Small intestine (tissue), 16 donors: ENCODE data around the gene BEAN1. TPM values are rescaled to one million over a fixed set of nuclear protein-coding genes. Genes with fewer than 3 reads are reported as not detected.

Source experiments
- DNase-seq, 2 donors: peaks; one replicate each; pipeline versions ENCODE4 v3.0.0 to v3.0.0-alpha.2; 2013
- FAIRE-seq: peaks from 2 replicates; lab custom pipeline; 2012; peaks lifted over from hg19 to GRCh38; lab: Jason Lieb, UNC
- H3K27ac ChIP-seq, 3 donors: one replicate each; pipeline ENCODE4 v1.5.1; 2013; ENCODE audit warnings: low read length in 2 of 3, mild to moderate bottlenecking in 2 of 3, control low read depth in 1 of 3, inconsistent platforms in 1 of 3, low read depth in 1 of 3, moderate library complexity in 1 of 3
- H3K27me3 ChIP-seq, 3 donors: one replicate each; pipeline ENCODE4 v1.6.1; 2013; ENCODE audit warnings: low read length in 3 of 3, inconsistent platforms in 1 of 3; ENCODE audit not compliant: control insufficient read depth in 3 of 3, insufficient read depth in 3 of 3
- H3K36me3 ChIP-seq, 3 donors: one replicate each; pipeline ENCODE4 v1.6.1; 2013; ENCODE audit warnings: low read length in 3 of 3, inconsistent platforms in 1 of 3, low read depth in 1 of 3, mild to moderate bottlenecking in 1 of 3, moderate library complexity in 1 of 3; ENCODE audit not compliant: control insufficient read depth in 3 of 3, insufficient read depth in 2 of 3
- H3K4me1 ChIP-seq, 3 donors: one replicate each; pipeline ENCODE4 v1.6.1; 2013; ENCODE audit warnings: low read length in 2 of 3, inconsistent platforms in 1 of 3, low read depth in 1 of 3, mild to moderate bottlenecking in 1 of 3, moderate library complexity in 1 of 3; ENCODE audit not compliant: control insufficient read depth in 3 of 3, insufficient read depth in 2 of 3
- H3K4me3 ChIP-seq, 3 donors: one replicate each; pipeline ENCODE4 v1.5.1; 2013; ENCODE audit warnings: low read length in 3 of 3, control low read depth in 1 of 3, inconsistent platforms in 1 of 3, low read depth in 1 of 3, mild to moderate bottlenecking in 1 of 3, moderate library complexity in 1 of 3
- H3K9me3 ChIP-seq, 2 donors: one replicate each; pipeline ENCODE4 v1.6.1; 2013; ENCODE audit warnings: low read depth in 1 of 2, low read length in 1 of 2; ENCODE audit not compliant: control insufficient read depth in 2 of 2, insufficient read depth in 1 of 2
- WGBS, 3 donors: extraction: QIAGEN DNeasy Blood & Tissue Kit; methylation state at CpG; one replicate each; pipeline ENCODE4 v1.1.7; 2013; 5-methylcytosine and 5-hydroxymethylcytosine counted together
- long read RNA-seq, 10 donors: transcript quantifications; one replicate each; lab custom pipeline, GENCODE V29; 2026
- polyA plus RNA-seq, 4 donors: library from polyadenylated mRNA; stranded (reverse) in 3 of 4; unstranded in 1 of 4; fragments of 200-250 nt in 3 of 4; fragments of 120-200 nt in 1 of 4; gene quantifications; one replicate each; pipeline versions ENCODE4 v1.2.1 to v1.2.3, GENCODE V29; 2013
- donor health status: healthy with polysubstance abuse.
- donor health status: control.
- donor health status: control.
- donor health status: Bipolar disorder and iron deficiency.
- donor health status: healthy.

BEAN1 gene
- under 1 TPM in 2 of 4 donors, not detected in 2; 0.59 to 0.64 TPM for polyA plus RNA-seq
- long read RNA-seq, donor 1, result 0 reads
- long read RNA-seq, donor 2, result 0 reads
- long read RNA-seq, donor 3, result 0 reads
- long read RNA-seq, donor 4, result 0 reads
- long read RNA-seq, donor 5, result 0 reads
- long read RNA-seq, donor 6, result 0 reads
- long read RNA-seq, donor 7, result 0 reads
- long read RNA-seq, donor 8, result 0 reads
- long read RNA-seq, donor 9, result 0 reads
- long read RNA-seq, donor 10, result 0 reads

GRCh38 chr16:66427036-66427860, at the start of gene BEAN1:
BEAN1 (plus strand) TSS chr16:66427295; CDS start chr16:66437677, 10,382 bp downstream.
- peaks cover 0 to 5% of the 10 kb centered on the region in 2 donors for H3K9me3 ChIP-seq
- WGBS, 3 donors, result 0 to 1% (median 1%) methylated on average over 35 to 118 of the region's 118 CpGs
- no peaks in the 10 kb centered on the region for H3K36me3 ChIP-seq
- no peak within 1 kb of the TSS for H3K27ac ChIP-seq
- H3K27me3 ChIP-seq, result peaks cover 12 to 67% (median 24%) of the 10 kb centered on the region in 3 donors
- DNase-seq, result peak in 1 of 2 donors; percentile 39
- peaks cover 0 to 5% (median 0%) of the 10 kb centered on the region in 3 donors for H3K4me1 ChIP-seq
- peak within 1 kb of the TSS in 2 of 3 donors; percentile 15 to 50 for H3K4me3 ChIP-seq
- no peak for FAIRE-seq

- Histone ChIP-seq H3K4me3 (no peak overlapping the region), H3K9me3 (no peaks in the 10 kb centered on the region), H3K4me1 (no peaks in the 10 kb centered on the region), H3K27ac (no peak overlapping the region), H3K36me3 (no peaks in the 10 kb centered on the region), H3K27me3 (peaks cover 0 to 2% (median 0%) of the 10 kb centered on the region in 3 donors)
- FAIRE-seq (no peak), DNase-seq (no peak)
- WGBS, 3 donors, result 71 to 73% (median 72%) methylated on average over 3 of the region's 3 CpGs
Observed at GRCh38 chr16:66377324-66377723, 49.8 kb upstream of the BEAN1 start.

GRCh38 chr16:66378741-66379570, 48.1 kb upstream of the BEAN1 start:
- H3K27me3 ChIP-seq, result peaks cover 0 to 3% (median 0%) of the 10 kb centered on the region in 3 donors
- no peak overlapping the region for H3K27ac ChIP-seq
- no peaks in the 10 kb centered on the region for H3K9me3 ChIP-seq
- H3K36me3 ChIP-seq, result no peaks in the 10 kb centered on the region
- DNase-seq, result peak in 1 of 2 donors; percentile 13
- H3K4me1 ChIP-seq, result no peaks in the 10 kb centered on the region
- no peak for FAIRE-seq
- 57 to 72% (median 61%) methylated on average over 18 of the region's 18 CpGs for WGBS, 3 donors
- H3K4me3 ChIP-seq, result no peak overlapping the region

- DNase-seq (no peak), FAIRE-seq (no peak)
- Histone ChIP-seq H3K4me3 (no peak overlapping the region), H3K9me3 (no peaks in the 10 kb centered on the region), H3K27me3 (peaks cover 0 to 3% (median 0%) of the 10 kb centered on the region in 3 donors), H3K4me1 (no peaks in the 10 kb centered on the region), H3K27ac (no peak overlapping the region), H3K36me3 (no peaks in the 10 kb centered on the region)
- 77 to 93% (median 88%) methylated on average over 3 of the region's 3 CpGs for WGBS, 3 donors
Observed at GRCh38 chr16:66379571-66379941, 47.5 kb upstream of the BEAN1 start.

- 54 to 75% (median 68%) methylated on average over 3 of the region's 3 CpGs for WGBS, 3 donors
- Histone ChIP-seq H3K27me3 (peaks cover 0 to 3% (median 0%) of the 10 kb centered on the region in 3 donors), H3K27ac (no peak overlapping the region), H3K36me3 (no peaks in the 10 kb centered on the region), H3K4me1 (no peaks in the 10 kb centered on the region), H3K4me3 (no peak overlapping the region), H3K9me3 (no peaks in the 10 kb centered on the region)
- DNase-seq (no peak), FAIRE-seq (no peak)
Observed at GRCh38 chr16:66380421-66380820, 46.7 kb upstream of the BEAN1 start.

- Histone ChIP-seq H3K9me3 (no peaks in the 10 kb centered on the region), H3K4me1 (no peaks in the 10 kb centered on the region), H3K4me3 (no peak overlapping the region), H3K27me3 (peaks cover 0 to 3% (median 0%) of the 10 kb centered on the region in 3 donors), H3K36me3 (no peaks in the 10 kb centered on the region), H3K27ac (peak overlapping the region in 1 of 3 donors; percentile 53)
- DNase-seq, result no peak
- WGBS, 3 donors, result 51 to 80% (median 74%) methylated on average over 5 of the region's 5 CpGs
- FAIRE-seq, result no peak
Observed at GRCh38 chr16:66381585-66382170, 45.4 kb upstream of the BEAN1 start.

GRCh38 chr16:66382171-66382965, 44.7 kb upstream of the BEAN1 start:
- 73 to 81% (median 78%) methylated on average over 13 of the region's 13 CpGs for WGBS, 3 donors

More at GRCh38 chr16:66382171-66382965, 44.7 kb upstream of the BEAN1 start:
- DNase-seq (no peak), FAIRE-seq (no peak)
- Histone ChIP-seq H3K27me3 (peaks cover 0 to 3% (median 0%) of the 10 kb centered on the region in 3 donors), H3K9me3 (no peaks in the 10 kb centered on the region), H3K4me3 (no peak overlapping the region), H3K27ac (peak overlapping the region in 2 of 3 donors; percentile 38 to 55), H3K4me1 (no peaks in the 10 kb centered on the region), H3K36me3 (no peaks in the 10 kb centered on the region)
